ENCODE results near the gene UBD. TPM values are rescaled to one million over a fixed set of nuclear protein-coding genes. Genes with fewer than 3 reads are reported as not detected.

The UBD gene
- total and polyA plus RNA-seq, 7 experiments from 2014 or later, result 1.9 TPM; not detected in 6

GRCh38 chr6:29517728-29518440 lies 41.6 kb downstream of the UBD start:
- ChIA-PET POLR2A (no interaction called here), CTCF (no interaction called here)
- intact Hi-C loops (cut with micrococcal nuclease), result no loop called here
- Histone ChIP-seq H3K4me3 (ENCODE audit: low read length) (no peak overlapping the region), H3K27me3 (ENCODE audit: control insufficient read depth in 2 of 2, insufficient read depth in 2 of 2, low read length in 2 of 2) (no peaks in the 10 kb centered on the region), H3K27ac (ENCODE audit: low read depth, low read length) (no peak overlapping the region), H3K36me3 (ENCODE audit: control insufficient read depth in 2 of 3, insufficient read depth in 3 of 3, low read length in 3 of 3) (no peaks in the 10 kb centered on the region), H3K4me1 (ENCODE audit: control insufficient read depth in 2 of 2, insufficient read depth in 2 of 2, low read length in 2 of 2) (no peaks in the 10 kb centered on the region), H3K9me3 (ENCODE audit: control insufficient read depth in 2 of 3, low read length in 3 of 3) (no peaks in the 10 kb centered on the region)
- Mint-ChIP-seq H3K27ac (no peak overlapping the region), H3K9me3 (peaks cover 0 to 3% (median 0%) of the 10 kb centered on the region in 11 donors), H3K4me1 (peaks cover 0 to 11% (median 5%) of the 10 kb centered on the region in 7 donors), H3K36me3 (peaks cover 0 to 5% (median 0%) of the 10 kb centered on the region in 5 donors), H3K4me3 (no peak overlapping the region), H3K27me3 (peaks cover 6 to 23% (median 21%) of the 10 kb centered on the region in 5 donors)
- DNase-seq (no peak), ATAC-seq (no peak)

GRCh38 chr6:29517245-29517644 lies 42.3 kb downstream of the UBD start:
- ATAC-seq, result no peak
- H3K9me3 ChIP-seq (ENCODE audit: control insufficient read depth in 2 of 3, low read length in 3 of 3), result no peaks in the 10 kb centered on the region
- no peaks in the 10 kb centered on the region for H3K36me3 ChIP-seq (ENCODE audit: control insufficient read depth in 2 of 3, insufficient read depth in 3 of 3, low read length in 3 of 3)
- peaks cover 0 to 3% (median 0%) of the 10 kb centered on the region in 11 donors for H3K9me3 Mint-ChIP-seq
- H3K4me3 ChIP-seq (ENCODE audit: low read length), result no peak overlapping the region
- no peak for DNase-seq
- H3K27me3 Mint-ChIP-seq, result peaks cover 0 to 22% (median 17%) of the 10 kb centered on the region in 5 donors
- H3K4me3 Mint-ChIP-seq, result no peak overlapping the region
- H3K4me1 Mint-ChIP-seq, result peaks cover 0 to 11% (median 5%) of the 10 kb centered on the region in 7 donors
- intact Hi-C loops (cut with micrococcal nuclease), result no loop called here
- ChIA-PET POLR2A (no interaction called here), CTCF (no interaction called here)
- H3K27me3 ChIP-seq (ENCODE audit: control insufficient read depth in 2 of 2, insufficient read depth in 2 of 2, low read length in 2 of 2), result no peaks in the 10 kb centered on the region
- no peak overlapping the region for H3K27ac Mint-ChIP-seq
- no peaks in the 10 kb centered on the region for H3K4me1 ChIP-seq (ENCODE audit: control insufficient read depth in 2 of 2, insufficient read depth in 2 of 2, low read length in 2 of 2)
- peaks cover 0 to 5% (median 0%) of the 10 kb centered on the region in 5 donors for H3K36me3 Mint-ChIP-seq
- H3K27ac ChIP-seq (ENCODE audit: low read depth, low read length), result no peak overlapping the region

- H3K27ac ChIP-seq (ENCODE audit: low read depth, low read length), result no peak overlapping the region
- H3K9me3 ChIP-seq (ENCODE audit: control insufficient read depth in 2 of 3, low read length in 3 of 3), result no peaks in the 10 kb centered on the region
- POLR2A ChIA-PET, result no interaction called here
- Mint-ChIP-seq H3K27ac (no peak overlapping the region), H3K27me3 (peaks cover 0 to 20% (median 16%) of the 10 kb centered on the region in 5 donors), H3K4me1 (peaks cover 0 to 11% (median 5%) of the 10 kb centered on the region in 7 donors), H3K36me3 (peaks cover 0 to 5% (median 0%) of the 10 kb centered on the region in 5 donors), H3K4me3 (no peak overlapping the region), H3K9me3 (peaks cover 0 to 3% (median 0%) of the 10 kb centered on the region in 11 donors)
- ATAC-seq (peak; percentile 66), DNase-seq (no peak)
- no peaks in the 10 kb centered on the region for H3K27me3 ChIP-seq (ENCODE audit: control insufficient read depth in 2 of 2, insufficient read depth in 2 of 2, low read length in 2 of 2)
- H3K36me3 ChIP-seq (ENCODE audit: control insufficient read depth in 2 of 3, insufficient read depth in 3 of 3, low read length in 3 of 3), result no peaks in the 10 kb centered on the region
- CTCF ChIA-PET, result no interaction called here
- intact Hi-C loops (cut with micrococcal nuclease), result no loop called here
- H3K4me3 ChIP-seq (ENCODE audit: low read length), result no peak overlapping the region
- H3K4me1 ChIP-seq (ENCODE audit: control insufficient read depth in 2 of 2, insufficient read depth in 2 of 2, low read length in 2 of 2), result no peaks in the 10 kb centered on the region
Measured at GRCh38 chr6:29516108-29516507, 43.4 kb downstream of the UBD start.

- Histone ChIP-seq H3K36me3 (ENCODE audit: control insufficient read depth in 2 of 3, insufficient read depth in 3 of 3, low read length in 3 of 3) (no peaks in the 10 kb centered on the region), H3K9me3 (ENCODE audit: control insufficient read depth in 2 of 3, low read length in 3 of 3) (no peaks in the 10 kb centered on the region), H3K4me3 (ENCODE audit: low read length) (no peak overlapping the region), H3K27me3 (ENCODE audit: control insufficient read depth in 2 of 2, insufficient read depth in 2 of 2, low read length in 2 of 2) (no peaks in the 10 kb centered on the region), H3K27ac (ENCODE audit: low read depth, low read length) (no peak overlapping the region), H3K4me1 (ENCODE audit: control insufficient read depth in 2 of 2, insufficient read depth in 2 of 2, low read length in 2 of 2) (no peaks in the 10 kb centered on the region)
- ChIA-PET CTCF (no interaction called here), POLR2A (no interaction called here)
- no peak overlapping the region for H3K4me3 Mint-ChIP-seq
- peaks cover 0 to 3% (median 0%) of the 10 kb centered on the region in 11 donors for H3K9me3 Mint-ChIP-seq
- DNase-seq (no peak), ATAC-seq (no peak)
- intact Hi-C loops (cut with micrococcal nuclease), result no loop called here
- no peak overlapping the region for H3K27ac Mint-ChIP-seq
- peaks cover 0 to 5% (median 0%) of the 10 kb centered on the region in 5 donors for H3K36me3 Mint-ChIP-seq
- H3K27me3 Mint-ChIP-seq, result peaks cover 0 to 24% (median 15%) of the 10 kb centered on the region in 5 donors
- peaks cover 0 to 5% (median under 1%) of the 10 kb centered on the region in 7 donors for H3K4me1 Mint-ChIP-seq
Measured at GRCh38 chr6:29510746-29511300, 48.7 kb downstream of the UBD start.

GRCh38 chr6:29510202-29510601 lies 49.3 kb downstream of the UBD start:
- H3K9me3 ChIP-seq (ENCODE audit: control insufficient read depth in 2 of 3, low read length in 3 of 3), result no peaks in the 10 kb centered on the region

GRCh38 chr6:29509711-29510110 lies 49.8 kb downstream of the UBD start:
- Mint-ChIP-seq H3K27me3 (peaks cover 0 to 19% (median 12%) of the 10 kb centered on the region in 5 donors), H3K27ac (no peak overlapping the region), H3K36me3 (peaks cover 0 to 1% (median 0%) of the 10 kb centered on the region in 5 donors), H3K4me3 (no peak overlapping the region), H3K9me3 (peaks cover 0 to 3% (median 0%) of the 10 kb centered on the region in 11 donors), H3K4me1 (no peaks in the 10 kb centered on the region)
- CTCF ChIA-PET, result no interaction called here
- no peak for DNase-seq
- intact Hi-C loops (cut with micrococcal nuclease), result no loop called here
- Histone ChIP-seq H3K4me3 (ENCODE audit: low read length) (no peak overlapping the region), H3K9me3 (ENCODE audit: control insufficient read depth in 2 of 3, low read length in 3 of 3) (no peaks in the 10 kb centered on the region), H3K36me3 (ENCODE audit: control insufficient read depth in 2 of 3, insufficient read depth in 3 of 3, low read length in 3 of 3) (no peaks in the 10 kb centered on the region), H3K27me3 (ENCODE audit: control insufficient read depth in 2 of 2, insufficient read depth in 2 of 2, low read length in 2 of 2) (no peaks in the 10 kb centered on the region), H3K27ac (ENCODE audit: low read depth, low read length) (no peak overlapping the region), H3K4me1 (ENCODE audit: control insufficient read depth in 2 of 2, insufficient read depth in 2 of 2, low read length in 2 of 2) (no peaks in the 10 kb centered on the region)
- POLR2A ChIA-PET, result no interaction called here
- ATAC-seq, result no peak

More at GRCh38 chr6:29510202-29510601, 49.3 kb downstream of the UBD start:
- Histone ChIP-seq H3K4me1 (ENCODE audit: control insufficient read depth in 2 of 2, insufficient read depth in 2 of 2, low read length in 2 of 2) (no peaks in the 10 kb centered on the region), H3K36me3 (ENCODE audit: control insufficient read depth in 2 of 3, insufficient read depth in 3 of 3, low read length in 3 of 3) (no peaks in the 10 kb centered on the region), H3K27ac (ENCODE audit: low read depth, low read length) (no peak overlapping the region), H3K27me3 (ENCODE audit: control insufficient read depth in 2 of 2, insufficient read depth in 2 of 2, low read length in 2 of 2) (no peaks in the 10 kb centered on the region), H3K4me3 (ENCODE audit: low read length) (no peak overlapping the region)
- Mint-ChIP-seq H3K4me3 (no peak overlapping the region), H3K27ac (no peak overlapping the region), H3K4me1 (peaks cover 0 to 3% (median 0%) of the 10 kb centered on the region in 7 donors), H3K36me3 (peaks cover 0 to 5% (median 0%) of the 10 kb centered on the region in 5 donors), H3K27me3 (peaks cover 0 to 24% (median 15%) of the 10 kb centered on the region in 5 donors), H3K9me3 (peaks cover 0 to 3% (median 0%) of the 10 kb centered on the region in 11 donors)
- DNase-seq (no peak), ATAC-seq (no peak)
- CTCF ChIA-PET, result no interaction called here
- intact Hi-C loops (cut with micrococcal nuclease), result no loop called here
- POLR2A ChIA-PET, result no interaction called here

GRCh38 chr6:29509239-29509638 lies 50.3 kb downstream of the UBD start:
- POLR2A ChIA-PET, result no interaction called here
- ATAC-seq (no peak), DNase-seq (no peak)
- CTCF ChIA-PET, result no interaction called here
- Mint-ChIP-seq H3K9me3 (peaks cover 0 to 3% (median 0%) of the 10 kb centered on the region in 11 donors), H3K27me3 (peaks cover 0 to 16% (median 9%) of the 10 kb centered on the region in 5 donors), H3K4me1 (no peaks in the 10 kb centered on the region), H3K36me3 (no peaks in the 10 kb centered on the region), H3K27ac (no peak overlapping the region), H3K4me3 (no peak overlapping the region)
- Histone ChIP-seq H3K9me3 (ENCODE audit: control insufficient read depth in 2 of 3, low read length in 3 of 3) (no peaks in the 10 kb centered on the region), H3K27me3 (ENCODE audit: control insufficient read depth in 2 of 2, insufficient read depth in 2 of 2, low read length in 2 of 2) (no peaks in the 10 kb centered on the region), H3K36me3 (ENCODE audit: control insufficient read depth in 2 of 3, insufficient read depth in 3 of 3, low read length in 3 of 3) (no peaks in the 10 kb centered on the region), H3K27ac (ENCODE audit: low read depth, low read length) (no peak overlapping the region), H3K4me3 (ENCODE audit: low read length) (no peak overlapping the region), H3K4me1 (ENCODE audit: control insufficient read depth in 2 of 2, insufficient read depth in 2 of 2, low read length in 2 of 2) (no peaks in the 10 kb centered on the region)
- intact Hi-C loops (cut with micrococcal nuclease), result no loop called here
